SK-N-SH (cell line): ENCODE data around the gene CYP2W1.

ENCODE experiments used
- CHD2 ChIP-seq: fragments of 150-350 bp; IDR thresholded peaks from 2 replicates; pipeline ENCODE4 v1.6.1; 2018; ENCODE audit warnings: low read length; ENCODE audit not compliant: partially characterized antibody
- ELF1 ChIP-seq: IDR thresholded peaks from 2 replicates; pipeline ENCODE4 v1.4.0; 2012
- EP300 ChIP-seq, 2 experiments: IDR thresholded peaks; 2 replicates each; pipeline versions ENCODE4 v1.4.0 to v1.6.1; 2012; ENCODE audit warnings: borderline replicate concordance in 1 of 2, low read depth in 1 of 2, low read length in 1 of 2
- EZH2phosphoT487 ChIP-seq: fragments of 200-600 bp; sonication (generic); IDR thresholded peaks from 2 replicates; pipeline ENCODE4 v1.6.1; 2017; ENCODE audit warnings: low read depth, mixed run types, mild to moderate bottlenecking, antibody characterized with exemption, moderate library complexity, borderline replicate concordance
- FOXM1 ChIP-seq: IDR thresholded peaks from 2 replicates; pipeline ENCODE4 v1.4.0; 2012; ENCODE audit warnings: low read depth, mild to moderate bottlenecking
- GABPA ChIP-seq: IDR thresholded peaks from 2 replicates; pipeline ENCODE4 v1.4.0; 2012; ENCODE audit warnings: low read depth, mild to moderate bottlenecking
- MEF2A ChIP-seq: IDR thresholded peaks from 2 replicates; pipeline ENCODE4 v1.4.0; 2012; ENCODE audit warnings: low read depth, borderline replicate concordance
- TAF1 ChIP-seq: IDR thresholded peaks from 2 replicates; pipeline ENCODE4 v1.6.1; 2012; ENCODE audit warnings: low read depth, mild to moderate bottlenecking, low read length, moderate library complexity, borderline replicate concordance
- USF2 ChIP-seq: fragments of 150-350 bp; IDR thresholded peaks from 2 replicates; pipeline ENCODE4 v1.6.1; 2017; ENCODE audit warnings: antibody characterized with exemption, low read length, low read depth, borderline replicate concordance
- YY1 ChIP-seq: IDR thresholded peaks from 2 replicates; pipeline ENCODE4 v1.4.0; 2012; ENCODE audit warnings: low read depth, mild to moderate bottlenecking
- ZBTB33 ChIP-seq: IDR thresholded peaks from 2 replicates; pipeline ENCODE4 v1.4.0; 2012; ENCODE audit warnings: low read depth, borderline replicate concordance
- TF ChIP-seq, protein P1 (sequence below): fragments of 200-600 bp; sonication (generic); IDR thresholded peaks from 2 replicates; pipeline ENCODE4 v1.6.1; 2017; ENCODE audit warnings: antibody characterized with exemption, mild to moderate bottlenecking, moderate library complexity
- TF ChIP-seq, protein P2 (sequence below): IDR thresholded peaks from 2 replicates; pipeline ENCODE4 v1.6.1; 2012; ENCODE audit warnings: mild to moderate bottlenecking, low read depth, low read length, moderate library complexity

DNA sequence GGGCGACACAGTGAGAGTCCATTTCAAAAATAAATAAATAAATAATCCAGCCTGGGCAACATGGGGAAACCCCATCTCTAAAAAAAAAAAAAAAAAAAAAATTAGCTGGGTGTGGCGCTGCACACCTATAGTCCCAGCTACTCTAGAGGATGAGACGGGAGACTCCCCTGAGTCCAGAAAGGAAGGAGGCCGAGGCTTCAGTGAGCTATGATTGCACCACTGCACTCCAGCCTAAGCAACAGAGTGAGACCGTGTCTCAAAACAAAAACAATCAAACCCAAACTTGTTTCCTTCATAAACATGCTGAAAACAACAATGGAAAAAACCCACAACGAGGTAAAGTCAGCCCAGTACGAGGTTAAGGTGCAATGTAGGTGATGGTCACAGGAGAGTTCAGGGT lies 8.8 kb upstream of the CYP2W1 start:
- no peak for TF ChIP-seq EZH2phosphoT487
- TF ChIP-seq, protein P1, sequence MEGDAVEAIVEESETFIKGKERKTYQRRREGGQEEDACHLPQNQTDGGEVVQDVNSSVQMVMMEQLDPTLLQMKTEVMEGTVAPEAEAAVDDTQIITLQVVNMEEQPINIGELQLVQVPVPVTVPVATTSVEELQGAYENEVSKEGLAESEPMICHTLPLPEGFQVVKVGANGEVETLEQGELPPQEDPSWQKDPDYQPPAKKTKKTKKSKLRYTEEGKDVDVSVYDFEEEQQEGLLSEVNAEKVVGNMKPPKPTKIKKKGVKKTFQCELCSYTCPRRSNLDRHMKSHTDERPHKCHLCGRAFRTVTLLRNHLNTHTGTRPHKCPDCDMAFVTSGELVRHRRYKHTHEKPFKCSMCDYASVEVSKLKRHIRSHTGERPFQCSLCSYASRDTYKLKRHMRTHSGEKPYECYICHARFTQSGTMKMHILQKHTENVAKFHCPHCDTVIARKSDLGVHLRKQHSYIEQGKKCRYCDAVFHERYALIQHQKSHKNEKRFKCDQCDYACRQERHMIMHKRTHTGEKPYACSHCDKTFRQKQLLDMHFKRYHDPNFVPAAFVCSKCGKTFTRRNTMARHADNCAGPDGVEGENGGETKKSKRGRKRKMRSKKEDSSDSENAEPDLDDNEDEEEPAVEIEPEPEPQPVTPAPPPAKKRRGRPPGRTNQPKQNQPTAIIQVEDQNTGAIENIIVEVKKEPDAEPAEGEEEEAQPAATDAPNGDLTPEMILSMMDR: no peak
- TF ChIP-seq ZBTB33: no peak
- no peak for TF ChIP-seq USF2
- no peak for TF ChIP-seq CHD2
- TF ChIP-seq MEF2A: no peak
- TF ChIP-seq, protein P2, sequence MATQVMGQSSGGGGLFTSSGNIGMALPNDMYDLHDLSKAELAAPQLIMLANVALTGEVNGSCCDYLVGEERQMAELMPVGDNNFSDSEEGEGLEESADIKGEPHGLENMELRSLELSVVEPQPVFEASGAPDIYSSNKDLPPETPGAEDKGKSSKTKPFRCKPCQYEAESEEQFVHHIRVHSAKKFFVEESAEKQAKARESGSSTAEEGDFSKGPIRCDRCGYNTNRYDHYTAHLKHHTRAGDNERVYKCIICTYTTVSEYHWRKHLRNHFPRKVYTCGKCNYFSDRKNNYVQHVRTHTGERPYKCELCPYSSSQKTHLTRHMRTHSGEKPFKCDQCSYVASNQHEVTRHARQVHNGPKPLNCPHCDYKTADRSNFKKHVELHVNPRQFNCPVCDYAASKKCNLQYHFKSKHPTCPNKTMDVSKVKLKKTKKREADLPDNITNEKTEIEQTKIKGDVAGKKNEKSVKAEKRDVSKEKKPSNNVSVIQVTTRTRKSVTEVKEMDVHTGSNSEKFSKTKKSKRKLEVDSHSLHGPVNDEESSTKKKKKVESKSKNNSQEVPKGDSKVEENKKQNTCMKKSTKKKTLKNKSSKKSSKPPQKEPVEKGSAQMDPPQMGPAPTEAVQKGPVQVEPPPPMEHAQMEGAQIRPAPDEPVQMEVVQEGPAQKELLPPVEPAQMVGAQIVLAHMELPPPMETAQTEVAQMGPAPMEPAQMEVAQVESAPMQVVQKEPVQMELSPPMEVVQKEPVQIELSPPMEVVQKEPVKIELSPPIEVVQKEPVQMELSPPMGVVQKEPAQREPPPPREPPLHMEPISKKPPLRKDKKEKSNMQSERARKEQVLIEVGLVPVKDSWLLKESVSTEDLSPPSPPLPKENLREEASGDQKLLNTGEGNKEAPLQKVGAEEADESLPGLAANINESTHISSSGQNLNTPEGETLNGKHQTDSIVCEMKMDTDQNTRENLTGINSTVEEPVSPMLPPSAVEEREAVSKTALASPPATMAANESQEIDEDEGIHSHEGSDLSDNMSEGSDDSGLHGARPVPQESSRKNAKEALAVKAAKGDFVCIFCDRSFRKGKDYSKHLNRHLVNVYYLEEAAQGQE: no peak
- no peak for TF ChIP-seq FOXM1
- no peak for TF ChIP-seq EP300 (IDR thresholded peaks at IDR 0.05; ENCODE audit: borderline replicate concordance in 1 of 2, low read depth in 1 of 2, low read length in 1 of 2)
- no peak for TF ChIP-seq ELF1
- no peak for TF ChIP-seq YY1
- TF ChIP-seq GABPA: no peak
- TF ChIP-seq TAF1: no peak
